GM23338 (cell line): ENCODE results near the gene EPHB1. TPM values are rescaled to one million over a fixed set of nuclear protein-coding genes. Genes with fewer than 3 reads are reported as not detected.

ENCODE experiments used
- ATAC-seq: fragments of 200-7000 bp; cut with Tn5 transposase; 3 replicates; pipeline ENCODE4 v1.9.1; 2020
- DNase-seq: peaks from one replicate; pipeline ENCODE4 v3.0.0-alpha.2; 2015; ENCODE audit warnings: low spot score
- H2AFZ ChIP-seq: fragments of 200-600 bp; sonication (generic); 2 replicates; pipeline ENCODE4 v1.8.0; 2016; ENCODE audit warnings: antibody characterized with exemption, mild to moderate bottlenecking, moderate library complexity
- H3F3A ChIP-seq: fragments of 200-600 bp; sonication (generic); replicated peaks from 2 replicates; pipeline ENCODE4 v1.8.0; 2017; ENCODE audit warnings: antibody characterized with exemption, mixed run types, low read depth
- H3K27ac ChIP-seq: fragments of 200-600 bp; sonication (generic); 2 replicates; pipeline ENCODE4 v1.6.1; 2016; ENCODE audit warnings: low read depth
- H3K27me3 ChIP-seq: fragments of 200-600 bp; sonication (generic); 2 replicates; pipeline ENCODE4 v1.8.0; 2016; ENCODE audit warnings: mild to moderate bottlenecking, mixed run types, moderate library complexity; ENCODE audit not compliant: insufficient read depth
- H3K36me3 ChIP-seq: fragments of 200-600 bp; sonication (generic); 2 replicates; pipeline ENCODE4 v1.8.0; 2016; ENCODE audit warnings: mild to moderate bottlenecking; ENCODE audit not compliant: insufficient read depth
- H3K4me1 ChIP-seq: fragments of 200-600 bp; sonication (generic); 2 replicates; pipeline ENCODE4 v1.8.0; 2016; ENCODE audit warnings: mild to moderate bottlenecking, moderate library complexity; ENCODE audit not compliant: insufficient read depth
- H3K4me2 ChIP-seq: fragments of 200-600 bp; sonication (generic); 2 replicates; pipeline ENCODE4 v1.7.1; 2017; ENCODE audit warnings: mixed run types
- H3K4me3 ChIP-seq: fragments of 200-600 bp; sonication (generic); 2 replicates; pipeline ENCODE4 v1.6.1; 2016; ENCODE audit warnings: mixed run types
- H3K79me2 ChIP-seq: fragments of 200-600 bp; sonication (generic); replicated peaks from 2 replicates; pipeline ENCODE4 v1.8.0; 2017; ENCODE audit warnings: mild to moderate bottlenecking; ENCODE audit not compliant: insufficient read depth
- H3K9me2 ChIP-seq: fragments of 200-600 bp; sonication (generic); 2 replicates; pipeline ENCODE4 v1.8.0; 2017; ENCODE audit not compliant: insufficient read depth
- H4K20me1 ChIP-seq: fragments of 200-600 bp; sonication (generic); replicated peaks from 2 replicates; pipeline ENCODE4 v1.8.0; 2017; ENCODE audit warnings: mild to moderate bottlenecking; ENCODE audit not compliant: insufficient read depth
- H3K27ac Mint-ChIP-seq: 2 replicates; pipeline ENCODE4 v1.8.0; 2020; ENCODE audit warnings: inconsistent platforms, mild to moderate bottlenecking, moderate library complexity, mixed read lengths
- H3K27me3 Mint-ChIP-seq: 3 replicates; pipeline ENCODE4 v1.8.0; 2022; ENCODE audit warnings: low read depth, mild to moderate bottlenecking, moderate library complexity, mixed read lengths, inconsistent platforms; ENCODE audit not compliant: insufficient read depth, poor library complexity
- H3K36me3 Mint-ChIP-seq: 3 replicates; pipeline ENCODE4 v1.8.0; 2021; ENCODE audit warnings: low read depth, mild to moderate bottlenecking, inconsistent platforms, moderate library complexity, mixed read lengths
- H3K4me1 Mint-ChIP-seq: 3 replicates; pipeline ENCODE4 v1.8.0; 2020; ENCODE audit warnings: mild to moderate bottlenecking, inconsistent platforms, mixed read lengths
- H3K4me3 Mint-ChIP-seq: 3 replicates; pipeline ENCODE4 v1.8.0; 2021; ENCODE audit warnings: moderate library complexity, mild to moderate bottlenecking, inconsistent platforms, mixed read lengths
- H3K9me3 Mint-ChIP-seq: 3 replicates; pipeline ENCODE4 v1.8.0; 2020; ENCODE audit warnings: moderate library complexity, mild to moderate bottlenecking, inconsistent platforms, mixed read lengths
- EZH2 ChIP-seq: fragments of 200-600 bp; sonication (generic); IDR thresholded peaks from one replicate; pipeline ENCODE4 v1.8.0; 2017; ENCODE audit warnings: antibody characterized with exemption, mild to moderate bottlenecking, low read depth; ENCODE audit not compliant: unreplicated experiment
- EZH2phosphoT487 ChIP-seq: fragments of 200-600 bp; sonication (generic); IDR thresholded peaks from one replicate; pipeline ENCODE4 v1.8.1; 2018; ENCODE audit warnings: antibody characterized with exemption; ENCODE audit not compliant: unreplicated experiment
- JUNB ChIP-seq: IDR thresholded peaks from one replicate; pipeline ENCODE4 v1.6.1; 2016; ENCODE audit warnings: antibody characterized with exemption; ENCODE audit not compliant: unreplicated experiment
- NANOG ChIP-seq: IDR thresholded peaks from 2 replicates; pipeline ENCODE4 v1.6.1; 2016; ENCODE audit warnings: antibody characterized with exemption, borderline replicate concordance
- POLR2AphosphoS5 ChIP-seq: IDR thresholded peaks from 2 replicates; pipeline ENCODE4 v1.6.1; 2016; ENCODE audit warnings: antibody characterized with exemption, low read depth
- STAT1 ChIP-seq: IDR thresholded peaks from one replicate; pipeline ENCODE4 v1.6.1; 2016; ENCODE audit warnings: antibody characterized with exemption; ENCODE audit not compliant: unreplicated experiment
- ZNF114 ChIP-seq: fragments of 250-450 bp; sonication (Bioruptor Pico); IDR thresholded peaks from 2 replicates; pipeline ENCODE4 v1.5.0; 2020; ENCODE audit warnings: mild to moderate bottlenecking, moderate library complexity
- polyA plus RNA-seq: library from polyadenylated mRNA; unstranded; fragments of >200 nt; fragmentation: Nextera tagmentation; extraction: Ambion mirVana; gene quantifications from 2 replicates; pipeline ENCODE4 v1.2.1, GENCODE V29; 2016
- total RNA-seq: library from RNA; depleted of rRNA; stranded (reverse); fragments of >200 nt; shearing (Covaris generic); gene quantifications from 2 replicates; pipeline ENCODE4 v1.2.3, GENCODE V29; 2014
- TF ChIP-seq, protein P1 (sequence below), 2 experiments: fragments of 200-600 bp in 1 of 2; sonication (generic) in 1 of 2; conservative IDR thresholded peaks; 2 replicates each; pipeline versions ENCODE4 v1.5.1 to v1.6.1; 2016 to 2017; ENCODE audit warnings: antibody characterized with exemption in 2 of 2, low read depth in 2 of 2, mild to moderate bottlenecking in 2 of 2, moderate library complexity in 1 of 2
- TF ChIP-seq, protein P2 (sequence below): IDR thresholded peaks from 2 replicates; pipeline ENCODE4 v1.6.1; 2016; ENCODE audit warnings: antibody characterized with exemption
- TF ChIP-seq, protein P3 (sequence below): fragments of 250-450 bp; sonication (Bioruptor Pico); IDR thresholded peaks from 2 replicates; pipeline ENCODE4 v1.5.0; 2020; ENCODE audit warnings: mild to moderate bottlenecking, moderate library complexity

EPHB1 gene
- total and polyA plus RNA-seq, 2 experiments from 2014 or later, result 2.7 to 5.2 TPM

DNA sequence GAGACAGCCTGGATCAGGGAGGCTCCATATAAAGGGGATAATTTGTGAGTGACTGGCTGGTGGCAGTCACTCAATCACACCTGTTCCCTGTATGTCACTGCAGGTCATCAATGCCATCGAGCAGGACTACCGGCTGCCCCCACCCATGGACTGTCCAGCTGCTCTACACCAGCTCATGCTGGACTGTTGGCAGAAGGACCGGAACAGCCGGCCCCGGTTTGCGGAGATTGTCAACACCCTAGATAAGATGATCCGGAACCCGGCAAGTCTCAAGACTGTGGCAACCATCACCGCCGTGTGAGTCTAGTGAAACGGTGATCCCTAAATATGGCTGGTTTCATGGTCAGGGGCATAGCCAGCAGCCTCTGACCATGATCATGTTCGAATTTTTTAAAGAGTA lies 453.2 kb downstream of the EPHB1 start:
- Mint-ChIP-seq H3K4me1 (no peaks in the 10 kb centered on the region), H3K4me3 (no peak overlapping the region), H3K9me3 (no peaks in the 10 kb centered on the region), H3K27ac (no peak overlapping the region), H3K27me3 (peaks cover 4% of the 10 kb centered on the region), H3K36me3 (peaks cover 3% of the 10 kb centered on the region; the same call in 1 of the 3 replicates)
- no peak overlapping the region for H3K4me2 ChIP-seq
- no peaks in the 10 kb centered on the region for H3K36me3 ChIP-seq
- H3K9me2 ChIP-seq, result peaks cover 9% of the 10 kb centered on the region; the same call in 1 of the 2 replicates
- no peaks in the 10 kb centered on the region for H3K27me3 ChIP-seq
- DNase-seq (no peak), ATAC-seq (no peak)
- H2AFZ ChIP-seq, result no peak overlapping the region
- no peaks in the 10 kb centered on the region for H3K79me2 ChIP-seq
- no peaks in the 10 kb centered on the region for H3K4me1 ChIP-seq
- no peak overlapping the region for H3K27ac ChIP-seq
- H3F3A ChIP-seq, result no peaks in the 10 kb centered on the region
- H4K20me1 ChIP-seq, result no peaks in the 10 kb centered on the region
- H3K4me3 ChIP-seq, result no peak overlapping the region
- TF ChIP-seq, protein P1, sequence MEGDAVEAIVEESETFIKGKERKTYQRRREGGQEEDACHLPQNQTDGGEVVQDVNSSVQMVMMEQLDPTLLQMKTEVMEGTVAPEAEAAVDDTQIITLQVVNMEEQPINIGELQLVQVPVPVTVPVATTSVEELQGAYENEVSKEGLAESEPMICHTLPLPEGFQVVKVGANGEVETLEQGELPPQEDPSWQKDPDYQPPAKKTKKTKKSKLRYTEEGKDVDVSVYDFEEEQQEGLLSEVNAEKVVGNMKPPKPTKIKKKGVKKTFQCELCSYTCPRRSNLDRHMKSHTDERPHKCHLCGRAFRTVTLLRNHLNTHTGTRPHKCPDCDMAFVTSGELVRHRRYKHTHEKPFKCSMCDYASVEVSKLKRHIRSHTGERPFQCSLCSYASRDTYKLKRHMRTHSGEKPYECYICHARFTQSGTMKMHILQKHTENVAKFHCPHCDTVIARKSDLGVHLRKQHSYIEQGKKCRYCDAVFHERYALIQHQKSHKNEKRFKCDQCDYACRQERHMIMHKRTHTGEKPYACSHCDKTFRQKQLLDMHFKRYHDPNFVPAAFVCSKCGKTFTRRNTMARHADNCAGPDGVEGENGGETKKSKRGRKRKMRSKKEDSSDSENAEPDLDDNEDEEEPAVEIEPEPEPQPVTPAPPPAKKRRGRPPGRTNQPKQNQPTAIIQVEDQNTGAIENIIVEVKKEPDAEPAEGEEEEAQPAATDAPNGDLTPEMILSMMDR (conservative IDR thresholded peaks at IDR 0.05; ENCODE audit: low read depth in 2 of 2), result no peak
- TF ChIP-seq ZNF114 (CRISPR knock-in tag), result no peak
- TF ChIP-seq STAT1, result no peak
- no peak for TF ChIP-seq POLR2AphosphoS5
- TF ChIP-seq NANOG, result no peak
- TF ChIP-seq, protein P2, sequence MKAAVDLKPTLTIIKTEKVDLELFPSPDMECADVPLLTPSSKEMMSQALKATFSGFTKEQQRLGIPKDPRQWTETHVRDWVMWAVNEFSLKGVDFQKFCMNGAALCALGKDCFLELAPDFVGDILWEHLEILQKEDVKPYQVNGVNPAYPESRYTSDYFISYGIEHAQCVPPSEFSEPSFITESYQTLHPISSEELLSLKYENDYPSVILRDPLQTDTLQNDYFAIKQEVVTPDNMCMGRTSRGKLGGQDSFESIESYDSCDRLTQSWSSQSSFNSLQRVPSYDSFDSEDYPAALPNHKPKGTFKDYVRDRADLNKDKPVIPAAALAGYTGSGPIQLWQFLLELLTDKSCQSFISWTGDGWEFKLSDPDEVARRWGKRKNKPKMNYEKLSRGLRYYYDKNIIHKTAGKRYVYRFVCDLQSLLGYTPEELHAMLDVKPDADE, result no peak
- no peak for TF ChIP-seq EZH2phosphoT487
- no peak for TF ChIP-seq JUNB
- TF ChIP-seq EZH2, result no peak
- TF ChIP-seq, protein P3, sequence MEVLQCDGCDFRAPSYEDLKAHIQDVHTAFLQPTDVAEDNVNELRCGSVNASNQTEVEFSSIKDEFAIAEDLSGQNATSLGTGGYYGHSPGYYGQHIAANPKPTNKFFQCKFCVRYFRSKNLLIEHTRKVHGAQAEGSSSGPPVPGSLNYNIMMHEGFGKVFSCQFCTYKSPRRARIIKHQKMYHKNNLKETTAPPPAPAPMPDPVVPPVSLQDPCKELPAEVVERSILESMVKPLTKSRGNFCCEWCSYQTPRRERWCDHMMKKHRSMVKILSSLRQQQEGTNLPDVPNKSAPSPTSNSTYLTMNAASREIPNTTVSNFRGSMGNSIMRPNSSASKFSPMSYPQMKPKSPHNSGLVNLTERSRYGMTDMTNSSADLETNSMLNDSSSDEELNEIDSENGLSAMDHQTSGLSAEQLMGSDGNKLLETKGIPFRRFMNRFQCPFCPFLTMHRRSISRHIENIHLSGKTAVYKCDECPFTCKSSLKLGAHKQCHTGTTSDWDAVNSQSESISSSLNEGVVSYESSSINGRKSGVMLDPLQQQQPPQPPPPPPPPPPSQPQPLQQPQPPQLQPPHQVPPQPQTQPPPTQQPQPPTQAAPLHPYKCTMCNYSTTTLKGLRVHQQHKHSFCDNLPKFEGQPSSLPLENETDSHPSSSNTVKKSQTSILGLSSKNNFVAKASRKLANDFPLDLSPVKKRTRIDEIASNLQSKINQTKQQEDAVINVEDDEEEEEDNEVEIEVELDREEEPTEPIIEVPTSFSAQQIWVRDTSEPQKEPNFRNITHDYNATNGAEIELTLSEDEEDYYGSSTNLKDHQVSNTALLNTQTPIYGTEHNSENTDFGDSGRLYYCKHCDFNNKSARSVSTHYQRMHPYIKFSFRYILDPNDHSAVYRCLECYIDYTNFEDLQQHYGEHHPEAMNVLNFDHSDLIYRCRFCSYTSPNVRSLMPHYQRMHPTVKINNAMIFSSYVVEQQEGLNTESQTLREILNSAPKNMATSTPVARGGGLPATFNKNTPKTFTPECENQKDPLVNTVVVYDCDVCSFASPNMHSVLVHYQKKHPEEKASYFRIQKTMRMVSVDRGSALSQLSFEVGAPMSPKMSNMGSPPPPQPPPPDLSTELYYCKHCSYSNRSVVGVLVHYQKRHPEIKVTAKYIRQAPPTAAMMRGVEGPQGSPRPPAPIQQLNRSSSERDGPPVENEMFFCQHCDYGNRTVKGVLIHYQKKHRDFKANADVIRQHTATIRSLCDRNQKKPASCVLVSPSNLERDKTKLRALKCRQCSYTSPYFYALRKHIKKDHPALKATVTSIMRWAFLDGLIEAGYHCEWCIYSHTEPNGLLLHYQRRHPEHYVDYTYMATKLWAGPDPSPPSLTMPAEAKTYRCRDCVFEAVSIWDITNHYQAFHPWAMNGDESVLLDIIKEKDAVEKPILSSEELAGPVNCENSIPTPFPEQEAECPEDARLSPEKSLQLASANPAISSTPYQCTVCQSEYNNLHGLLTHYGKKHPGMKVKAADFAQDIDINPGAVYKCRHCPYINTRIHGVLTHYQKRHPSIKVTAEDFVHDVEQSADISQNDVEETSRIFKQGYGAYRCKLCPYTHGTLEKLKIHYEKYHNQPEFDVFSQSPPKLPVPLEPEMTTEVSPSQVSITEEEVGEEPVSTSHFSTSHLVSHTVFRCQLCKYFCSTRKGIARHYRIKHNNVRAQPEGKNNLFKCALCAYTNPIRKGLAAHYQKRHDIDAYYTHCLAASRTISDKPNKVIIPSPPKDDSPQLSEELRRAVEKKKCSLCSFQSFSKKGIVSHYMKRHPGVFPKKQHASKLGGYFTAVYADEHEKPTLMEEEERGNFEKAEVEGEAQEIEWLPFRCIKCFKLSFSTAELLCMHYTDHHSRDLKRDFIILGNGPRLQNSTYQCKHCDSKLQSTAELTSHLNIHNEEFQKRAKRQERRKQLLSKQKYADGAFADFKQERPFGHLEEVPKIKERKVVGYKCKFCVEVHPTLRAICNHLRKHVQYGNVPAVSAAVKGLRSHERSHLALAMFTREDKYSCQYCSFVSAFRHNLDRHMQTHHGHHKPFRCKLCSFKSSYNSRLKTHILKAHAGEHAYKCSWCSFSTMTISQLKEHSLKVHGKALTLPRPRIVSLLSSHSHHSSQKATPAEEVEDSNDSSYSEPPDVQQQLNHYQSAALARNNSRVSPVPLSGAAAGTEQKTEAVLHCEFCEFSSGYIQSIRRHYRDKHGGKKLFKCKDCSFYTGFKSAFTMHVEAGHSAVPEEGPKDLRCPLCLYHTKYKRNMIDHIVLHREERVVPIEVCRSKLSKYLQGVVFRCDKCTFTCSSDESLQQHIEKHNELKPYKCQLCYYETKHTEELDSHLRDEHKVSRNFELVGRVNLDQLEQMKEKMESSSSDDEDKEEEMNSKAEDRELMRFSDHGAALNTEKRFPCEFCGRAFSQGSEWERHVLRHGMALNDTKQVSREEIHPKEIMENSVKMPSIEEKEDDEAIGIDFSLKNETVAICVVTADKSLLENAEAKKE (CRISPR knock-in tag), result no peak
